SH-SY5Y (cell line): ENCODE results near the gene SPTBN4.

Source experiments
- GATA2 ChIP-seq: IDR thresholded peaks from 2 replicates; pipeline ENCODE4 v1.6.1; 2011; ENCODE audit warnings: mild to moderate bottlenecking, low read depth, low read length
- GATA3 ChIP-seq: IDR thresholded peaks from 2 replicates; pipeline ENCODE4 v1.6.1; 2011; ENCODE audit warnings: low read depth, mild to moderate bottlenecking, low read length, moderate library complexity

GRCh38 chr19:40511487-40511886, 44.7 kb downstream of the SPTBN4 start:
- TF ChIP-seq GATA2 (no peak), GATA3 (no peak)
